Measurements from ENCODE around the gene C4orf54.

C4orf54 gene

DNA sequence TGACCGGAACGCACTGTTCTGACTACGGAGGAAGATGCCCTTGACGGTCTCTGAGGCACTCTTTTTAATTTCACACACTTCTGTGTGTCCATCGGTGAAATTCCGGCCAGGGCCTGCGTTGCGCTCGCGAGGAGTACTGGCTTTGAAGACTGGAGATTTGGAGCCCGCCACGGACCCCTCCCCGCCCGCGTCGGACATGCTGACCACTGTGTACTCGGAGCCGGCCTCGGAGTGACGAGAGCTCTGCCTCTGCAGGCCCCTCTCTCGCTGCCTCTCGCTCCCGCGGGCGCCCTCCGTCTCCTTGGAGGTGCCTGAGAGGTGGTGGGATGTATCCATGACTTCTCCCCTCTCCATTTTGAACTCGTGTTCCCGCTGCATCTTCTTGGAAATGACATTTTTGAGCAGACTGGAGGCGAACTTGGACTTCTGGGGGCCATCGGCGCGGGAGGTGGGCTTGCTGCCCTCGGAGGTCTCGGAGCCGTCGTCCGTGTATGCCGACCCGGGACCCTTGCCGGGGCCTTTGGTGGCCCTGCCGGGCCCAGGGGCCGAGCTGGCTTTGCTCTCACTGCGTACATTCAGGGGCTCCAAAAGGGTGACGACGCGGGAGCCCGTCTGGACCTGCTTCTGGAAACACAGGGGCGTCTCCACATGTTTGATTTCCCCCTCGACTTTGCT lies 5.7 kb downstream of the C4orf54 start:
- DNase-seq, result no peak

DNA sequence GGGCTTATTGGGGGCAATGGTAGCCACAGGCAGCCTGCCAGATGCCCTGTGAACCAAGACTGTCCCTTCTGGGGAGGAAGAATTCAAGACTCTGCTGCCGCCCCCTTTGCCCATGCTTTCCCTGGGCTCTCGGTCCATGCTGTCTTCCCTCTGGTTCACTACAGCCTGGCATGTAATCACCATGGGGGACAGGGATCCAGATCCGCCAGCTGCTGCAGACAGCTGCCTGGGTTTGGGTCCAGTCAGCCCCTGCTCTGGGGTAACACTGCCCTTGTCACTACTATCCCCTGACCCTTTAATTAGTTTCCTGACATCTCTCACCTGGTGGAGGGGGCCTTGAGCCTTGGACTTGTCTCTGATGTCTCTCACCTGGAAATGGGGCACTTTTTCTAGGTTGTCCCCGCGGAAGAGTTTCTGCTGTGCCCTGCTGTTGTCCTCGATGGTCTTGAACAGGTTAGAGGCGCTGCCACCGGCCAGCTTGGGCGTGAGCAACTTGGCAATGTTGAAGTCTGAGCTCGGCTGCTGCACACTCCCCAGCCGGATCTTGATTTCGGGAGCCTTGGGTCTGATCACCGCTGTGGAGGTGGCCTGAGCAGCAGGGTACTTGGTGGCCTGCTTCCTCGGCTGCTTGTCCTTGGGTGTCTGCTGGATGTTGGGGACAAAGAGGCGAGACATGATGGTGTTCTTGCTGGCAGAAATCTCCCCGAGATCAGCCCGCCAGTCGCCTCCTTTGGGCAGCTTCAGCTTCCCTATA lies 6.4 kb downstream of the C4orf54 start:
- no peak for DNase-seq

DNA sequence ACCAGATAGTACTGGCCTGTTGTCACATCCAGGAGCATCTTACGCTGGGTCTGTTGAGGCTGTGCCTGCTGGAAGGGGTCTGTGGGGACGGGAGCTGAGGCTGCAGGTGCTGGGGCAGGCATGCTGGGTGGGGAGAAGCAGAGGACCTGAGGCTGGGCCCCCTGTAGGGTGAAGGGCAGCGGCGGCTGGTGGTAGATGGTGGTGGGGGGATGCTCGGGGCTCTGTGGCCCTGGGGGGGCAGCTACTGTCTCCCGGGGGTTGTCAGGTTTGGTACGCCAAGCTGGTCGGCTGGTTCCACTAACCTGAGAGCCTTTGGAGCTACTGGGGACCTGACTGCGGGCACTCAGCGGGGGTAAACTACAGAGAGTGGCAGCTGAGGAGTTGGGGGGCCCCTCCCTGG lies 7.8 kb downstream of the C4orf54 start:
- no peak for DNase-seq

DNA sequence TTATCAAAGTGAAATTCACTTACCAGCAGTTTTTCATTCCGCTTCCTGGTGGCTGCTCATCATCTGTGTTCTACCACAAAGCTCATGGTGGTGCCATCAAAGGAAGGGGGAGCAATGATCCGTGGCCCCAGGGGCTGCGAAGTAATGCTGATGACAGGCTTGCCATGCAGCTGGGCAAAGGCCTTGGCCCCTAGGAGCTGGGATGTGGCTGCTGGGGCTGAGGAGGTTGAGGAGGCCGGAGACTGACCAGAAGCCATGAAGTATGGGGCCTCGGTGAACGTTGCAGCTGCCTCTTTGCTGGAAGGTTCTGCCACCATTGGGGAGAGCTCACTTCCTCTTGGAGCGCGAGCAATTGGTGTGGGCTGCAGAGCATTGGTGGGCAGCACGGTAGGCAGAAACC lies 8.4 kb downstream of the C4orf54 start:
- DNase-seq, result no peak

DNA sequence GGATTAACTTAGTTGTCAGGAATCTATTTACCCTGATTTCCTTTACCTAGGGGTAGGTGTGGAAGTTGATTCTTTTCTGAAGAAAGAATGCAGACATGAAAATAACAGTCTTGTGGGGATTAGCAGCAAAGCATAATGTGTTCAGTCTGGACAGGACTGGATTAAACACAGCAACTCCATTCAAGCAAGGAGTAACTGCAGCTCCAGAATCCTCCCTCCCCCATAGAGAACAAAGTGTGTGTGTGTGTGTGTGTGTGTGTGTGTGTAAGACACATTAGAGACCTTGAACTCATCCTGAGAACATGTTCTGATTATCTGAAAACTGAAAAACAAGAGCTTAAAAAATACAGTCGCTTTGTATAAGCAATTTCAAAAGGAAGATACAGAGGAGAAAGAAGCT lies 9.3 kb downstream of the C4orf54 start:
- no peak for DNase-seq

DNA sequence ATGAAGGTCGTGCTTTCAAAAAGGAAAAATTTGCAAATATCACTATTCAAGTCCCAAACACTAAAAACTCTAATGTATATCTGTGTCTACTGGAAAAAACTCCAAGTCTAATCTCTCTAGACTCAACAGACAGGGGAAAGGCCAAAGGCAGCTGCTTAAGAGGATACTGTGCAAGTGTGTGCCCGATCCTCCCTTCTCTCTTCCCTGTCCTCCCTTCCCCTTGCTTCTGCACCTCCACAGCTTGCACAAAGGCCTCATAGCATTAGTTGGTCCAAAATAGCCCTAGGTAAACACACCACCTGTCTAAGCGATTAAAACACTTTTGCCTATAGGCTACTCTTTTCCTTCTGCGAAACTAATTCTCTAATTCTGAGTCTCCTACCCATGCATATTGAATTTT lies 10.6 kb downstream of the C4orf54 start:
- DNase-seq, result no peak

DNA sequence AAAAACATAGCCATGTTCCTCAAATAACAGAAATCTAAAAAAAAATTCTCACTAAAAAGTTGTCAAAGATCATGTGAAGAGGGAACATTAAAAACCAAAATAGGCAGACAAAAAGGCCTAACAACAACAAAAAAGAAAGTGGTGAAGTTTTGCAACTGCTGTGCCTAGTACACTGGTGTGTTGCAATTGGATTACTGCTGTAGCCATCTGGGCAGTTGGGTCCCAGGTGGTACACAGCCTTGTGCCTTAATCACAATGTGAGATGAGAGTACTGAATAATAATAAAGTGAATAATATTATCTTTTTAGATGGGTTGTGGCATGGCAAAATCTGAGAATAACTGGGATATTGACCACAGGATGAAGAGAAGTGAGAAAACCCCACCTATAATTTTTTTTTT lies 12.0 kb downstream of the C4orf54 start:
- DNase-seq, result no peak

DNA sequence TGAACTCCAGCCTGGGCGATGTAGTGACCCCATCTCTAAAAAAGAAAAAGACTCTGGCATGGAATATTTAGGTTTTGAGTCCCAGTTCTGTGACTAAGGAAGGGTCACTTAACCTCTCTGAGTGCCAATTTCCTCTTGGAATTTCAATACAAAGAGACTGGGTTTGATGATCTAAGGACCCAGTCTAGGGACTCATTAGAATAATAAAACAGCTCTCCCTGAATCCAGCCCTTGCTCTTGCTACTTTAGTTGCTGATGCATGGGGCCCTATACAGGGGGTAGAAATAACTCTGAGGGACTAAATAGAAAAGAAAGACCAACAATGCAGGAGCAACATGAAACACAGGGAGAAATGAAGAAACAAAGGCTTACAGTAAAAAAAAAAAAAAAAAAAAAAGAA lies 12.6 kb downstream of the C4orf54 start:
- no peak for DNase-seq

DNA sequence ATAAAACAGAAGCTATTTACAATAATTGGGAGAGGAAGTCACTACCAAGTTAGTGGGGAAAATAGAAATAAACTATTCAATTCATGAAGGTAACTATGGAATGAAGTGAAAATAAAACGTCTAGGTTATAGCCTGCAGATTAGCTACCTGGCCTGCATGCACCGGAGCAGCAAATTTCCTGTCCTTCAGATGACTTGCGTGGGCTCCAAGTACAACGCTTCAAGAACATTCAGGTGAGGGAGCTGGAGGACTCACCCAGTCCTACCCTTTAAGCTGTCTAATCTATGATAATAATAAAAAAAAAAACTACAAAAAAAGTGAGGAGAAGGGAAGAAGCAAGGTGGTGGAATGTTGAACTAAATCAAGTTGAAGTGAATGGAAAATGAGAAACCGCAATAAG lies 13.2 kb downstream of the C4orf54 start:
- no peak for DNase-seq

DNA sequence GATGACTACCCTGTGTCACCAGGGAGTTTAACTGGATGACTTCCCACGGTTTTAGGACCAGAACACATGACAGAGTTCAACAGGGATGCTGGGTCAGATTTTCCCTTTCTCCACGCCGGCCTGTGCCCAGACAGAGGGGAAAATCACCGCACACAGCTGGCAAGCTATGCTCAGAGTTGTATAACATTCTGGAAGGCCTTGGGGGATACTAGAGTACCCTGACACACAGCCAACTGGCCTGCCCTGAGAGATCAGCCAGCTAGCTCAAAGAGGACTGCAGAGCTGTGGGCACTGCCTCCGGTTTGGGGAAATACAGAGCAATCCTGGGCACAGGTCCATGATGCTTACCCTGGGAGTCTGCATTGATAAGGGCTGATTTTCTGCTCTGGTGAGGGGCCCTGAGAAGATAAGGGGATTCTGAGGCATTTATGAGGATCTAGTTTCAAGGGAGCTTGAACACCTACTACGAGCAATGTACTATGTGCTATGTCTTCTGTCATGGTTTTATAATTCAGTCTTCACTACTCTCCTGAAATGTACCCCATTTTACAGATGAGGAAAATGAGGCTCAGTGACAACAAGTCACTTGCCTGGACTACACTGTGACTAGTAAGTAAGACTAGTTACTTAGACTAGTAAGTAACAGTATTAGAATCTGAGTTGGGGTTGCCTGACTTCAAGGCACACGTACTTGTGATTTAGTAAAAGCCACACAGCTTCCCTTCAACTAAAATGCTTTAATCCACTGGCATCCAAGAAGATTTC lies 14.7 kb downstream of the C4orf54 start:
- DNase-seq, result no peak

DNA sequence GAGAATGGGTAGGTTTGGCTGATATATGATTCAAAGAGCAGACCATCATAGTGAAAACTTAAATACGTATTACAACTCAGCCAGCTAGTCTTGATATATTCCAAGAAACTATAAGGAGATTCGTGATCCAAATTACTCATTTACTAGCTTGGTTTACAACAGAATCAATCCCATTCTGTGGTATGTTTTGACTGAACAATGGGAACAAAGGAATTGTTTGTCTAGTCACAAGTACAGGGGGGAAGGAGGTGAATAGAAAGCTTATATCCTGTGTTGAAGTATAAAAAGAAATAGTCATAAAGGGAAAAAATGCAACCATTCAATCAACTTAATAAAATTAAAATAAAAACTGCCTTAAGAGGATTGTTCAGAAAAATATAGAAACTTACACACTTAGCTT lies 17.0 kb downstream of the C4orf54 start:
- no peak for DNase-seq

DNA sequence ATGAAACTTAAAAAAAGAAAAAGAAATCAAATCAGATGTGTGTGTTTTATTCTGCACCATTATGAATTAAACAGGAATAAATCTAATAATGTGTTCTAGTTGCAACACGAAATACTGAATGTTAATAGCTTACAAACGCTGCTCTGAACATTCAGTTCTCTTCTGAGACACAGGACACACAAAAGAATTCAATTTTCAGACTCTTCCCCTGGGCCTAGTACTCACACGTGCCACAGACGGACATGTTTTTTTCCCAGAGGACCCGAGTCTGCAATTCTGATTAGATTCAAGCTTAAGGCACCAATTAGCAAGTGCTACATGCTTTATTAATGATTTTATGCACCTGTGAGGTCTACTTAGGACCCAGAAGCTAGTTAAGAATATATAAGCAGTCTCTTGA lies 20.5 kb downstream of the C4orf54 start:
- no peak for DNase-seq

DNA sequence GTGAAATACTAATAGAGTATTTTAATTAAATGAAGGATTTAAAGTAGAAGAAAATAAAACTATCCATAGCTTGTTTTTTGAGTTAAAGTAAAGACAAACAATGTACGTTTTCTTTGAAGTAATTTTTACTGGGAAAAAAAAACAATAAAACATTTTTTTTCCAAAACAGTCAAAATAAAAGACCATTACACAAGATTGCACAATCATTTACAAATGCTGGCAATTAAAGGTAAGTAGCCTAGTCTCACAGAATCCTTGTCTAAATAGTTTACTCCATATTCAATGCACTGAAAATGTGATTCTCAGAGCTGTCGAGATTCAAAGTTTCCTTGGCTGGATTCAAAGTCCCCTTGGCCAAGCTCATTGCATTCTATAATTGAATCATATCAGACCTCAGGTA lies 21.2 kb downstream of the C4orf54 start:
- no peak for DNase-seq

DNA sequence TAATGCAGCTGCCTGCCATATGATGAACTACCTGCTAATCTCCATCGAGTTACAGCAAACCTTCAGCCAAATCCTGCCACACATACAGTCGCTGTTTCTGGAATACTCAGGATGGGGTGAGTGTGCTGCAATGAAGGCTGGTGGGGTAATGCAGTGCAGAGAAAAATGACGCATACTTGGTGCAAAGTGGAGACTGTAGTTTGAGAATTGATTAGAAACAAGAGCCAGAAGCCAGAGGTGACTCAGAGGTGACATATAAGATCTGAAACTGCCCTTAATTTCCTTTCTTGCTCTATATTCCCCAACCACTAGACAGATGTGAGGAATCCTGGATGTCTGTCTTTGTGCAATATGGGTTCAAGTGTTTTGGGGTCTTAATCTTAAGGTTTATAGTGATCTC lies 22.0 kb downstream of the C4orf54 start:
- DNase-seq, result no peak

DNA sequence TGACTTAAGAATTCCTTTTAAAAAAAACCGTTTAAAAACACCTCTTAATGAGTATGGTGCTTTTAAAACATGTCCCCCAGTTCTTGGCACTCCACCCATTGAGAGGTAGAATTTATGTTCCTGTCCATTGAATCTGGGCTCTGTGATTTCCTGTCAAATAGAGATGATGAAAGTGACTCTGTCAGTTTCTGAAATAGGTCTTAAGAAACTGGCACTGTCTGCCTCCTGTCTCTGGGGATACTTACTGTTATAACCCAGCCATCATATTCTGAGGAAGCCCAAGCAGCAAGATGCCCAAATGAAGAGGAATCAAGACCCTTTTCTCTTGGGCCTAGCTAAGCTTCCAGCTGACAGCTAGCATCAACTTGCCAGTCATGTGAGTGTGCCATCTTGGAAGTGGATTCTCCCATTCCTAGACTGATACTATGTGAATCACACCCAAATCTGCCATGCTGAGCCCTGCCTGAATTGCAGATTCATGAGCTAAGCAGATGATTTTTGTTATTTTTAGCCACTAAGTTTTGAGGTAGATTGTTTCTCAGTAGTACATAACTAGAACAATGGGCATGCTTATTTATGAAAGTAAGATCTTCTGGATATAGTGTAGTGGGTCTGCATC lies 22.8 kb downstream of the C4orf54 start:
- no peak for DNase-seq

DNA sequence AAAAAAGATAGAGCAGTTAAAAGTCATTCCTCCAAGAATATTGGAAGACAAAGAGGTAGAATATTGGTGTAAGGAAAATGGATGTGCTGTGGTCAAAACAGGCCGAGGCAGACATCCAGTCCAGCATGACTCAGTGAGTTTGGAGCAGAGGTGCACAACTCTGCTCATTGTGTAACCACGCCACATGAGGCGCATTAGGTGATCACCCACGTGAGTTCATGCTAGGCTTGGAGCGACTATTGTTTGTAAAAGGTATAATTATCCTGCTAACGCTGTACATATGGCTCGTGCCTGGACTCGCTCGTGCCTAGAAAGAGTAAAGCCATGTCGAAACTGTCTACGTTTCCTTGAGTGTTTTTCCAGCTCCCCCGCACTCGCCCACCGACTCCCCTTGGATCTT lies 23.9 kb downstream of the C4orf54 start:
- DNase-seq, result no peak

DNA sequence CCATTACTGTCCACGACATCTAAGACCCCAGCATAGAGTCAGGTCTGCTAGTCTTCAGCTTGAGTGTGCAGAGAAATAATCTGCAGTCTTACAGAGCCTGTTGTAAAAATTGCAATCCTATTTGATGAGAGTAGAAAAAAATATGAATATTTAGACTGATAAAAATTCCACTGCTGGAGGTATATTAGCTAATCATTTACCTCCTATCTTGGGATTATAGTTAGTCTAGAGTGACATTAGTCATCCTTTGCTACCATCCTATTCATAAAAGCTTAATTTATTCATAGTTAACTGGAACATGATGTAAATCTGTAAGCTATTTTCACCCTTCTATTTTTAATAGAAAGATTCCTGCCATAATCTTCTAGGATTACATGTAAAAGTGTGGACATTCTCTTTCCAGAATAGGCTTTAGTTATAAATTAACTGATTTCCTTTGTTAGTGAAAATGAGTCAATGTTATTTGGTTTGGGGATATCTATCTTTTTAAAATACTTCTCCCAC lies 26.7 kb downstream of the C4orf54 start:
- DNase-seq, result no peak

DNA sequence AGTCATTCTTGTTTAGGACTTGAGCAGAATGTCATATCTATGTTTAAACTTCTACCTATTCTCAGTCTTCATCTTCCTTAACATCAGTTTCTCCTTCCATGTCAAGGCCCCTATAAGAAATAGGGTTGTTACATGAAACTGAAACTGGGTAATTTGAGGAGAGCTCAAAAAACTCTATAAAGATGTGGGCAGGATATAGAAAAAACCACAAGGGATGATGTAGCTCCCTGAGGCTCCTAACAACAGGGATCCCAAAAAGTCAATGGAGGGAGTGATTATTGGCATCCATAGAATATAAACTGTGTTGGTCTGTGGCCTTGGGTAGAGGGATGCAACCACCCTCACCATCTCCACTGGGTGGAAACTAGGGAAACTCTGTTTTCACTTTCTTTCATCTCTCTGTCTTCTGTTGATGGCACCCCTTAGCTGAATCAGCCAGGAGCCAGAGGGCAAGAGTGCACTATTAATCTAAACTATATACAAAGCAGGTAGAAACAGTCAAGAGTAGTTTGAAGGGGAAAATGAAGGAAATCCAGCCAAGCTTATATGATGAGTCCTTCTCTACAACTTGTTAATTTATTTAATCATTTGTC lies 27.6 kb downstream of the C4orf54 start:
- no peak for DNase-seq

DNA sequence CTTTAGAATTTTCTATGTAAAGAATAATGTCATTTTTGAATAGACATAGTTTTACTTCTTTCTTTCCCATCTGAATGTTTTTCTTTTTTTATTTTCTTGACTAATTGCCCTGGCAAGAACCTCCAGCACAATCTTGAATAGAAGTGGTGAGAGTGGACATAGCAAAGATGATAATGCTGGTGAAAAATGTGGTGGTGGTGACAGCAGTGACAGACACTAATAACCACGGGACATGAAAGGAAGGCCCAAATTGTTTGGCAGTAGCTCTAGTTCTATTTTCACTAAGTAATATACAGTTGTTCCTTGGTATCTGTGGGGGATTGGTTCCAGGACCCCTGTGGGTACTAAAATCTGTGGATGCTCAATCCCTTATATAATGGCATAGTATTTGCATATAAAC lies 29.6 kb downstream of the C4orf54 start:
- no peak for DNase-seq

DNA sequence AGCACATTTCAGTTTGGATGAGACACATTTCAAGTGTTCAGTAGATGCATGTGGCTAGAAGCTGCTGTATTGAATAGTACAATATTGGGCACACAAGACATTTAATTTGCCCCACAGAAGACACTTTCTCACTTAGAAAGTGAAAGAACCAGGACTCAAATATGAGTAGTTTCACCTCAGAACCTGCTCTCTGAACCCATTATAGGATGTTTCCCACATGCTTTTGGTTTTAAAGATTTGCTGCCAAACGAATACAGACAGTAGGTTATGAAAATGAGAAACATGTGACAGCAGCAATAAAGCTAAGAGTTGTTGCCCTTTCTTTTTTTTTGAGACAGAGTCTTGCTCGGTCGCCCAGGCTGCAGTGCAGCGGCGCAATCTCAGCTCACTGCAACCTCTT lies 32.3 kb downstream of the C4orf54 start:
- DNase-seq, result no peak

DNA sequence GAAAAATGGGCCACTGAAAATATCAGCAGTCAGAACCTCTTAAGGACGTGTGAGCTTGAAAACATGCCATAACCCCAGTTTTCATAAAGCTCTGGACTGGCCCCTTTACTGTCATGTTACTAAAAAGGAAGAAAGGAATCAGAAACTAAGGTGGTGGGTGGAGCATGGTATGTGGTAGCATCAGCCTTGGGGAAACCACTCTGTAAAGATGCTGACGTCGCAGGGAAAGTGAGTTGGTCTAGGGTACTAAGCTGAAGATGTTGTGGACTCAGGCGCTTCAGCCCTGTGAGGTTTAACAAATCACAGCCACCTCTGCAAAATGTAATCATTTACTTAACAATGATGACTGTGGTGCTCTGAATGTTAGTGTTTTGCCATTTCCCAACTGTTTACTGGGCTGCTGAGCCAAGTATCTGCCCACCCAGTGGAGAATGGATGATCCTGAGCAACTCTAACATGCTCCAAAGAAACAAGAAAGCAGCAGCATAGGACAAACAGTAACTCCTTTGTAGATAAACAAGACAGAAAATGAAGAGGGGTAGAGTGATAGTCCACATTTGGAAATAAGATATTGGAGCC lies 33.4 kb downstream of the C4orf54 start:
- DNase-seq, result no peak

DNA sequence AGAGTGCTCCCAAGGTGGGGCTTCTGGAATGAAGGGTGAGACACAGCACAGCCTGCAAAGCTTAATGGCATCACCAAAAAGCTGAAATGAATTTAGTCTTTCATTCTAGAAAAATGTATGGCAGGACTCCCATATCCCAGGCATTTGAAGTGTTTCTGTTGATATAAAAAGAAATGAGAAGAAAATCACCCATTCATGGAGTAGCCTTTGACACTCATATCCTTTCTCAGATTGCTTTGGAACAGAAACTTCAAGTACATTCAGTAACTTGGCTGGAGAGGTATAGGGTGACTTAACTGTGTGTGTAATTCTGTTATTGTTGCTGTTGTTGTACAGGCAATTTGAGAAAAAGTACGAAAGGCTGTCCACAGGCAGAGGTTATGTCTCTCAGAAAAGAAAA lies 35.3 kb downstream of the C4orf54 start:
- no peak for DNase-seq

DNA sequence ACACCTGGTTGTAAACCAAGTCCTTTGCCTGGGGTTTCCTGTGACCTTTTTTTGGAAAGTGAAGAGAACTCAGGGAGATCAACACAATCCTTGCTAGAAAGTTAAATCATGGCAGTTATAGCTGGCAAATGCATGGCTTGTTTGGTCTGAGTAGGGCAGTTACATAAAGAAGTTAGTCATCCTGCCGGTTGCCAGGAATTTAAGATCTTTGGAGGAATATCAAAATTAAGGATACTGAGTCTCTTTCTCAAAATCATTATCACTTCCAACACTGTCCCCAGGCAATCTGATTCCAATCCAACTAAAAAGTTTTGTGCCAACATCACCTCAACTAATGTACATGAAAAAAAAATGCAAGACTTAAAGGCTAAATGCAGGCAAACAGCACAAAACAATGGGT lies 40.3 kb downstream of the C4orf54 start:
- no peak for DNase-seq
